Prostate gland (tissue), 2 donors: ENCODE data around the gene IRF4. TPM values are rescaled to one million over a fixed set of nuclear protein-coding genes. Genes with fewer than 3 reads are reported as not detected.

Experiments used
- DNase-seq: peaks from one replicate; pipeline ENCODE4 v3.0.0-alpha.2; 2019; ENCODE audit warnings: low spot score
- H3K27ac ChIP-seq, 2 donors: fragments of 200-600 bp; sonication (generic); 2 replicates each; pipeline ENCODE4 v1.5.1; 2017 to 2019
- H3K27me3 ChIP-seq: fragments of 200-600 bp; sonication (generic); replicated peaks from 2 replicates; pipeline ENCODE4 v1.5.1; 2019; ENCODE audit not compliant: insufficient read depth
- H3K36me3 ChIP-seq, 2 donors: fragments of 200-600 bp; sonication (generic); 1 replicate in 1 of 2; 2 replicates in 1 of 2; pipeline versions ENCODE4 v1.5.1 to v1.8.1; 2017 to 2019
- H3K4me1 ChIP-seq: fragments of 200-600 bp; sonication (generic); replicated peaks from 2 replicates; pipeline ENCODE4 v1.5.1; 2019
- H3K4me3 ChIP-seq, 2 donors: fragments of 200-600 bp; sonication (generic); 2 replicates each; pipeline ENCODE4 v1.5.1; 2017 to 2019
- H3K9me3 ChIP-seq: fragments of 200-600 bp; sonication (generic); 2 replicates; pipeline ENCODE4 v1.5.1; 2017
- CTCF ChIP-seq, 4 experiments: fragments of 200-600 bp in 2 of 4; fragments of 450-650 bp in 2 of 4; sonication (generic) in 2 of 4; IDR thresholded peaks; 1 replicate in 3 of 4; 2 replicates in 1 of 4; pipeline ENCODE4 v1.5.1; 2016 to 2019; ENCODE audit warnings: antibody characterized with exemption in 4 of 4, mild to moderate bottlenecking in 2 of 4, moderate library complexity in 2 of 4
- POLR2A ChIP-seq: fragments of 450-650 bp; IDR thresholded peaks from one replicate; pipeline ENCODE4 v1.6.1; 2016; ENCODE audit warnings: antibody characterized with exemption, mild to moderate bottlenecking
- POLR2AphosphoS5 ChIP-seq: sonication (generic); formaldehyde crosslinking; IDR thresholded peaks from one replicate; pipeline ENCODE4 v1.6.1; 2017; ENCODE audit warnings: antibody characterized with exemption
- WGBS: methylation state at CpG from one replicate; pipeline ENCODE4 v1.1.5; 2018; 5-methylcytosine and 5-hydroxymethylcytosine counted together
- intact Hi-C: fragments of 100-400 bp; cut with DNase I; formaldehyde crosslinking; loops from one replicate; pipeline ENCODE4 v1.14.2; 2022
- total RNA-seq, 2 donors: library from RNA; depleted of rRNA; stranded (reverse); fragments of >200 nt; gene quantifications; one replicate each; pipeline ENCODE4 v1.1.0, GENCODE V29; 2016

IRF4 gene
- total RNA-seq, 2 donors from 2014 or later = 0.77 to 1.6 TPM

- no peak for TF ChIP-seq POLR2A
- TF ChIP-seq POLR2AphosphoS5 = no peak
- Histone ChIP-seq H3K4me3 (no peak overlapping the region), H3K9me3 (no peaks in the 10 kb centered on the region), H3K27me3 (peaks cover 3% of the 10 kb centered on the region), H3K27ac (no peak overlapping the region), H3K4me1 (no peaks in the 10 kb centered on the region), H3K36me3 (no peaks in the 10 kb centered on the region)
- intact Hi-C loops = no loop called here
- no peak for DNase-seq
- 81% methylated on average over 10 of the region's 10 CpGs for WGBS
Observed at GRCh38 chr6:431504-431903, 40.0 kb downstream of the IRF4 start.

GRCh38 chr6:431986-432385 lies 40.4 kb downstream of the IRF4 start:
- Histone ChIP-seq H3K27me3 (peaks cover 3% of the 10 kb centered on the region), H3K4me3 (no peak overlapping the region), H3K4me1 (no peaks in the 10 kb centered on the region), H3K9me3 (no peaks in the 10 kb centered on the region), H3K27ac (no peak overlapping the region), H3K36me3 (no peaks in the 10 kb centered on the region)
- 78% methylated on average over 6 of the region's 6 CpGs for WGBS
- TF ChIP-seq POLR2A = no peak
- TF ChIP-seq POLR2AphosphoS5 = no peak
- no peak for TF ChIP-seq CTCF (IDR thresholded peaks at IDR 0.05)
- intact Hi-C loops = no loop called here
- no peak for DNase-seq

GRCh38 chr6:434051-434705 lies 42.6 kb downstream of the IRF4 start:
- Histone ChIP-seq H3K27me3 (peaks cover 3% of the 10 kb centered on the region), H3K9me3 (no peaks in the 10 kb centered on the region), H3K4me3 (no peak overlapping the region), H3K36me3 (no peaks in the 10 kb centered on the region), H3K4me1 (no peaks in the 10 kb centered on the region), H3K27ac (no peak overlapping the region)
- TF ChIP-seq POLR2AphosphoS5 = no peak
- TF ChIP-seq CTCF (IDR thresholded peaks at IDR 0.05) = no peak
- no peak for TF ChIP-seq POLR2A
- intact Hi-C loops = no loop called here
- no peak for DNase-seq
- 87% methylated on average over 14 of the region's 14 CpGs for WGBS

GRCh38 chr6:435441-436307 lies 44.1 kb downstream of the IRF4 start:
- no peaks in the 10 kb centered on the region for H3K9me3 ChIP-seq
- peaks cover 3% of the 10 kb centered on the region for H3K27me3 ChIP-seq
- H3K36me3 ChIP-seq = no peaks in the 10 kb centered on the region
- DNase-seq = no peak
- no peaks in the 10 kb centered on the region for H3K4me1 ChIP-seq
- no peak overlapping the region for H3K27ac ChIP-seq
- TF ChIP-seq POLR2A (no peak), POLR2AphosphoS5 (no peak), CTCF (IDR thresholded peaks at IDR 0.05) (no peak)
- H3K4me3 ChIP-seq = no peak overlapping the region
- 98% methylated on average over 50 of the region's 50 CpGs for WGBS
- intact Hi-C loops = no loop called here

GRCh38 chr6:436308-437036 lies 44.9 kb downstream of the IRF4 start:
- intact Hi-C loops = no loop called here
- WGBS = 85% methylated on average over 25 of the region's 25 CpGs
- H3K27ac ChIP-seq = no peak overlapping the region
- H3K36me3 ChIP-seq = no peaks in the 10 kb centered on the region
- no peaks in the 10 kb centered on the region for H3K9me3 ChIP-seq
- TF ChIP-seq POLR2AphosphoS5 = no peak
- no peak for TF ChIP-seq POLR2A
- TF ChIP-seq CTCF (IDR thresholded peaks at IDR 0.05) = no peak
- DNase-seq = no peak
- no peak overlapping the region for H3K4me3 ChIP-seq
- H3K27me3 ChIP-seq = no peaks in the 10 kb centered on the region
- no peaks in the 10 kb centered on the region for H3K4me1 ChIP-seq
